ENCODE results near the gene ROBO1.

DNA sequence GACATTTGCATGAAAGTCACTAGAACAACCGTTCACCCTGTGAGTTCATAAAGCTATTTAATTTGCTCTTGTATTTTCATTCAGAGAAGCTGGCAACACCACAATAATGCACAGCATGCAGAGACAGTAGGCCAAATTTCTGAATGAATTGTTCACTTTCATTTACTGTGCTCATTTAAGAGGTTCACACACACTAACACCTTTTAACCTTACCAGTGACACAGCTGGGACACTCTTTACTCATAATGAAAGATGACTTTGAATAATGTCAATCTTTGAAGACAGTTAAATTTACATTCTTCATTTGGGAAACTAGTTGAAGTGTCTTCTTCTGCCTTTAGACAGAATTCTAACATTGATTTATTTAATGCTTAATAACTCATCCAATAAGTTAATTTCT lies 95.7 kb downstream of the ROBO1 start:
- TF ChIP-seq POLR2AphosphoS5 (IDR thresholded peaks at IDR 0.05; ENCODE audit: borderline replicate concordance, low read depth, low read length) (no peak), EZH2 (IDR thresholded peaks at IDR 0.05) (no peak), FOXP2 (optimal IDR thresholded peaks at IDR 0.05; ENCODE audit: control extremely low read depth, extremely low read length, insufficient read depth) (no peak)

Measured in SK-N-MC (cell line).